Measurements from ENCODE around the gene PDXP. TPM values are rescaled to one million over a fixed set of nuclear protein-coding genes. Genes with fewer than 3 reads are reported as not detected.

The PDXP gene
- total and polyA plus RNA-seq, 2 of the 13 experiments (the other 11 are each of a cell fraction or from before 2014, with no cell fraction given) = 58.2 to 70.6 TPM

- TF ChIP-seq ZNF609 (CRISPR knock-in tag; IDR thresholded peaks at IDR 0.05; ENCODE audit: borderline replicate concordance) (peak; percentile 75), TIGD3 (CRISPR knock-in tag; IDR thresholded peaks at IDR 0.05; ENCODE audit: borderline replicate concordance) (no peak), BHLHE40 (IDR thresholded peaks at IDR 0.05; ENCODE audit: low read length) (no peak), ZNF740 (CRISPR knock-in tag; IDR thresholded peaks at IDR 0.05) (no peak; the same call in 1 of the 2 replicates), KLF15 (CRISPR knock-in tag; IDR thresholded peaks at IDR 0.05; ENCODE audit: borderline replicate concordance) (no peak; the same call in 1 of the 2 replicates), IRF2 (CRISPR knock-in tag; IDR thresholded peaks at IDR 0.05) (no peak; the same call in 1 of the 2 replicates), ZNF18 (CRISPR knock-in tag; IDR thresholded peaks at IDR 0.05; ENCODE audit: insufficient replicate concordance) (no peak), SMARCC2 (IDR thresholded peaks at IDR 0.05) (no peak), THRA (CRISPR knock-in tag; IDR thresholded peaks at IDR 0.05; ENCODE audit: borderline replicate concordance) (no peak), TEAD2 (CRISPR knock-in tag; IDR thresholded peaks at IDR 0.05) (no peak), ZBTB7B (CRISPR knock-in tag; IDR thresholded peaks at IDR 0.05) (peak; percentile 43; the same call in 1 of the 2 replicates), TRIM24 (CRISPR knock-in tag; IDR thresholded peaks at IDR 0.05) (no peak), ZNF737 (CRISPR knock-in tag; IDR thresholded peaks at IDR 0.05; ENCODE audit: borderline replicate concordance) (no peak), ZNF616 (CRISPR knock-in tag; IDR thresholded peaks at IDR 0.05; ENCODE audit: low read depth) (0 out of 2 replicates have a peak, but pooled peaks have one; percentile 30), NFE2 (CRISPR knock-in tag; IDR thresholded peaks at IDR 0.05) (no peak), ZSCAN30 (CRISPR knock-in tag; IDR thresholded peaks at IDR 0.05) (no peak), ZNF674 (CRISPR knock-in tag; IDR thresholded peaks at IDR 0.05; ENCODE audit: low read depth) (no peak), CCDC6 (CRISPR knock-in tag; IDR thresholded peaks at IDR 0.05) (peak; percentile 51; the same call in 1 of the 2 replicates)
Measured at GRCh38 chr22:37633625-37634416, 24.7 kb upstream of the PDXP start (continued).

Data from HepG2 (cell line).